ENCODE data around the gene NFATC1. TPM values are rescaled to one million over a fixed set of nuclear protein-coding genes. Genes with fewer than 3 reads are reported as not detected.
A peak's percentile ranks its signal among the peaks of the same experiment; 100 is the strongest.

The NFATC1 gene
- total RNA-seq, 1 donor from 2014 or later, result 5.6 TPM

- no peaks in the 10 kb centered on the region for H3K36me3 Mint-ChIP-seq (ENCODE audit: insufficient read depth)
- peaks cover 2% of the 10 kb centered on the region for H3K27me3 Mint-ChIP-seq
- TF ChIP-seq, protein P1, sequence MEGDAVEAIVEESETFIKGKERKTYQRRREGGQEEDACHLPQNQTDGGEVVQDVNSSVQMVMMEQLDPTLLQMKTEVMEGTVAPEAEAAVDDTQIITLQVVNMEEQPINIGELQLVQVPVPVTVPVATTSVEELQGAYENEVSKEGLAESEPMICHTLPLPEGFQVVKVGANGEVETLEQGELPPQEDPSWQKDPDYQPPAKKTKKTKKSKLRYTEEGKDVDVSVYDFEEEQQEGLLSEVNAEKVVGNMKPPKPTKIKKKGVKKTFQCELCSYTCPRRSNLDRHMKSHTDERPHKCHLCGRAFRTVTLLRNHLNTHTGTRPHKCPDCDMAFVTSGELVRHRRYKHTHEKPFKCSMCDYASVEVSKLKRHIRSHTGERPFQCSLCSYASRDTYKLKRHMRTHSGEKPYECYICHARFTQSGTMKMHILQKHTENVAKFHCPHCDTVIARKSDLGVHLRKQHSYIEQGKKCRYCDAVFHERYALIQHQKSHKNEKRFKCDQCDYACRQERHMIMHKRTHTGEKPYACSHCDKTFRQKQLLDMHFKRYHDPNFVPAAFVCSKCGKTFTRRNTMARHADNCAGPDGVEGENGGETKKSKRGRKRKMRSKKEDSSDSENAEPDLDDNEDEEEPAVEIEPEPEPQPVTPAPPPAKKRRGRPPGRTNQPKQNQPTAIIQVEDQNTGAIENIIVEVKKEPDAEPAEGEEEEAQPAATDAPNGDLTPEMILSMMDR (IDR thresholded peaks at IDR 0.05; ENCODE audit: unreplicated experiment), result no peak
- H3K9me3 Mint-ChIP-seq (ENCODE audit: low read depth), result no peaks in the 10 kb centered on the region
- H3K4me1 Mint-ChIP-seq (ENCODE audit: low read depth), result no peaks in the 10 kb centered on the region
- H3K4me3 Mint-ChIP-seq (ENCODE audit: low read depth), result no peak overlapping the region
- H3K27ac Mint-ChIP-seq, result no peak overlapping the region
- no peak for DNase-seq (ENCODE audit: low spot score, unreplicated experiment)
Observed at GRCh38 chr18:79487183-79487800, 91.6 kb downstream of the NFATC1 start.

DNA sequence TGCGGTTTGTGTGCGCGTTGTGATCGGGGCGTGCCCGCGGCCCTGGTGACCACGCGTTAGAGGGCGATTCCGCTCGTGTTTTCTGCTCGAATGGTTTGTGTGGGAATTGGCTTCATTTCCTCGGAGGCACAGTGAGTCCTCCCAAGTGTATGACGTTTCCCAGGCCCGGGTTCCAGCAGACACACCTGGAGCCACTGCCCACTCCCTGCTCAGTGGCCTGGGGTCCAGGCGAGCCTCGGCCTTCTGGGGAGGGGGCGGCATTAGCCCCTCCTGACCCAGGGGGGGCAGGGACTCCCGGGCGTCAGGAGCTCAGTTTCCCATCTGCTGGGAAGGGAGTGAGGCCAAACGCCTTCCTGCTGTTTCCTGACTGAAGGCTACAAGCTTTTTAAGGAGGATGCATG lies 92.1 kb downstream of the NFATC1 start:
- Mint-ChIP-seq H3K4me3 (ENCODE audit: low read depth) (no peak overlapping the region), H3K4me1 (ENCODE audit: low read depth) (no peaks in the 10 kb centered on the region), H3K27me3 (peaks cover 2% of the 10 kb centered on the region), H3K36me3 (ENCODE audit: insufficient read depth) (no peaks in the 10 kb centered on the region), H3K9me3 (ENCODE audit: low read depth) (no peaks in the 10 kb centered on the region), H3K27ac (no peak overlapping the region)
- DNase-seq (ENCODE audit: low spot score, unreplicated experiment), result no peak
- TF ChIP-seq, protein P1 (IDR thresholded peaks at IDR 0.05; ENCODE audit: unreplicated experiment), result no peak

DNA sequence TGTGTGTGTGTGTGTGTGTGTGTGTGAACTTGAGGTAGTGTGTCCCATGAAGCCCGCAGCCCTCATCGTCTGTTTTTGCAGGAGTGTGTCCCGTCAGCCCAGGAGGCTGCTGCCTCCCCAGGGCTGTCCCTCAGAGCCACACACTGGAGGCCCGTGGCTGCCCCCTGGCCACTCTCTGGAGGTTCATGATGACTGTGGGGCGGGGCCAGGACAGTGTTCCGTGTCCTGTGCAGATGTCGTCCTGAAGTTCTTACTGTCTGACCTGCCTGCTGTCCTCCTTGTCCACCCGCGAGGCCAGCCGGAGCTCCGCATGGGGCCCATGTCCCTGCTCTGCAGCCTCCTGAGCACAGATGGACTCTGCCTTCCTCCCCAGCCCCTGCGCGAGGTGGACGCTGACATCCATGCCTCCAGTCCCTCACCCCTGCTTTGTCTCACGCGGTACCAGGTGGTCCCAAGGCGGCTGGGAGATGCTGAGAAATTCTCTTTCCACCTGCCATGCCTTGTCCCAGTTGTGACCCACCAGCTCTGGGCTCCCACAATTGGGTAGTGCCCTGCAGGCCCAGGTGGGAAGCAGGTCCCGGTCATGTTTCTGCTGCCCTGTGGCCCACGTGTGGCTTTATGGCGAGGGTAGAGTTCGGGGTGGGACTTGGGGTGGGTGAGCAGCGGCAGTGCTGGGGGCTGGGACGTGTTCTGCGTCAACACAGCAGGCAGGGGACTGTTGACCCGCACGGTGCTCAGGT lies 92.8 kb downstream of the NFATC1 start:
- no peak for DNase-seq (ENCODE audit: low spot score, unreplicated experiment)

GRCh38 chr18:79489051-79489898 lies 93.5 kb downstream of the NFATC1 start:
- Mint-ChIP-seq H3K4me3 (ENCODE audit: low read depth) (no peak overlapping the region), H3K36me3 (ENCODE audit: insufficient read depth) (no peaks in the 10 kb centered on the region), H3K27me3 (peaks cover 2% of the 10 kb centered on the region), H3K4me1 (ENCODE audit: low read depth) (no peaks in the 10 kb centered on the region), H3K27ac (peak overlapping the region; percentile 73), H3K9me3 (ENCODE audit: low read depth) (no peaks in the 10 kb centered on the region)
- DNase-seq (ENCODE audit: low spot score, unreplicated experiment), result no peak
- TF ChIP-seq, protein P1 (IDR thresholded peaks at IDR 0.05; ENCODE audit: unreplicated experiment), result no peak

More for the DNA sequence above, 92.8 kb downstream of the NFATC1 start:
- no peaks in the 10 kb centered on the region for H3K9me3 Mint-ChIP-seq (ENCODE audit: low read depth)
- no peaks in the 10 kb centered on the region for H3K4me1 Mint-ChIP-seq (ENCODE audit: low read depth)
- H3K4me3 Mint-ChIP-seq (ENCODE audit: low read depth), result no peak overlapping the region
- TF ChIP-seq, protein P1 (IDR thresholded peaks at IDR 0.05; ENCODE audit: unreplicated experiment), result no peak
- no peak overlapping the region for H3K27ac Mint-ChIP-seq
- no peaks in the 10 kb centered on the region for H3K36me3 Mint-ChIP-seq (ENCODE audit: insufficient read depth)
- H3K27me3 Mint-ChIP-seq, result peaks cover 2% of the 10 kb centered on the region

Data from progenitor cell of endocrine pancreas (in vitro differentiated cells).